Liver (tissue), 9 donors: Measurements from ENCODE around the gene INTS2. TPM values are rescaled to one million over a fixed set of nuclear protein-coding genes. Genes with fewer than 3 reads are reported as not detected.

ENCODE experiments used
- DNase-seq: peaks from one replicate; pipeline ENCODE4 v3.0.0-alpha.2; 2017; ENCODE audit warnings: low spot score
- H3K27ac ChIP-seq, 2 donors: one replicate each; pipeline ENCODE4 v1.7.0; 2013; ENCODE audit warnings: inconsistent platforms in 2 of 2, low read length in 2 of 2, control low read depth in 1 of 2, low read depth in 1 of 2, mild to moderate bottlenecking in 1 of 2
- H3K27me3 ChIP-seq, 4 donors: one replicate each; pipeline versions ENCODE4 v1.6.1 to v1.7.0; 2013; ENCODE audit warnings: low read length in 3 of 4, inconsistent platforms in 1 of 4, mild to moderate bottlenecking in 1 of 4, moderate library complexity in 1 of 4; ENCODE audit not compliant: control insufficient read depth in 4 of 4, insufficient read depth in 4 of 4
- H3K36me3 ChIP-seq, 4 donors: one replicate each; pipeline versions ENCODE4 v1.6.1 to v1.7.0; 2013; ENCODE audit warnings: low read length in 3 of 4, mild to moderate bottlenecking in 3 of 4, low read depth in 1 of 4, moderate library complexity in 1 of 4; ENCODE audit not compliant: control insufficient read depth in 4 of 4, insufficient read depth in 3 of 4
- H3K4me1 ChIP-seq, 4 donors: one replicate each; pipeline versions ENCODE4 v1.6.1 to v1.7.0; 2013; ENCODE audit warnings: low read length in 3 of 4, mild to moderate bottlenecking in 3 of 4, moderate library complexity in 1 of 4; ENCODE audit not compliant: control insufficient read depth in 4 of 4, insufficient read depth in 4 of 4
- H3K4me3 ChIP-seq, 3 donors: one replicate each; pipeline versions ENCODE4 v1.6.1 to v1.7.0; 2013; ENCODE audit warnings: low read length in 3 of 3, control low read depth in 1 of 3, low read depth in 1 of 3, mild to moderate bottlenecking in 1 of 3
- H3K9ac ChIP-seq, 2 donors: one replicate each; pipeline ENCODE4 v1.7.0; 2013; ENCODE audit warnings: low read length in 2 of 2, mild to moderate bottlenecking in 2 of 2, moderate library complexity in 2 of 2, control low read depth in 1 of 2, low read depth in 1 of 2
- H3K9me3 ChIP-seq, 4 donors: one replicate each; pipeline versions ENCODE4 v1.6.1 to v1.7.0; 2013; ENCODE audit warnings: low read length in 3 of 4; ENCODE audit not compliant: control insufficient read depth in 4 of 4
- EGR1 ChIP-seq, 2 donors: IDR thresholded peaks; 2 replicates each; pipeline ENCODE4 v1.6.1; 2016 to 2018; ENCODE audit warnings: antibody characterized with exemption in 2 of 2, low read depth in 2 of 2
- FOXA1 ChIP-seq: IDR thresholded peaks from 2 replicates; pipeline ENCODE4 v1.6.1; 2016; ENCODE audit warnings: antibody characterized with exemption
- FOXA2 ChIP-seq: IDR thresholded peaks from 2 replicates; pipeline ENCODE4 v1.6.1; 2016; ENCODE audit warnings: antibody characterized with exemption
- GABPA ChIP-seq, 2 donors: IDR thresholded peaks in 1 of 2; conservative IDR thresholded peaks in 1 of 2; 2 replicates each; pipeline ENCODE4 v1.6.1; 2016; ENCODE audit warnings: antibody characterized with exemption in 2 of 2, mild to moderate bottlenecking in 1 of 2, moderate library complexity in 1 of 2
- HNF4A ChIP-seq, 2 donors: conservative IDR thresholded peaks; 2 replicates each; pipeline ENCODE4 v1.6.1; 2016; ENCODE audit warnings: antibody characterized with exemption in 2 of 2, mild to moderate bottlenecking in 2 of 2
- HNF4G ChIP-seq: IDR thresholded peaks from 2 replicates; pipeline ENCODE4 v1.6.1; 2016; ENCODE audit warnings: antibody characterized with exemption
- JUND ChIP-seq, 2 donors: IDR thresholded peaks; 2 replicates each; pipeline ENCODE4 v1.6.1; 2016; ENCODE audit warnings: antibody characterized with exemption in 2 of 2
- NR2F2 ChIP-seq: IDR thresholded peaks from 2 replicates; pipeline ENCODE4 v1.6.1; 2016; ENCODE audit warnings: antibody characterized with exemption
- RAD21 ChIP-seq, 2 donors: IDR thresholded peaks; 2 replicates each; pipeline ENCODE4 v1.6.1; 2016; ENCODE audit warnings: antibody characterized with exemption in 2 of 2, mild to moderate bottlenecking in 2 of 2
- RXRA ChIP-seq, 2 donors: IDR thresholded peaks; 2 replicates each; pipeline ENCODE4 v1.6.1; 2017 to 2018; ENCODE audit warnings: antibody characterized with exemption in 2 of 2, mild to moderate bottlenecking in 1 of 2
- SP1 ChIP-seq: IDR thresholded peaks from 2 replicates; pipeline ENCODE4 v1.6.1; 2018; ENCODE audit warnings: antibody characterized with exemption, mild to moderate bottlenecking
- TAF1 ChIP-seq: conservative IDR thresholded peaks from 2 replicates; pipeline ENCODE4 v1.6.1; 2016; ENCODE audit warnings: antibody characterized with exemption, mild to moderate bottlenecking
- YY1 ChIP-seq: IDR thresholded peaks from 2 replicates; pipeline ENCODE4 v1.6.1; 2016; ENCODE audit warnings: antibody characterized with exemption, mild to moderate bottlenecking
- WGBS: extraction: QIAGEN DNeasy Blood & Tissue Kit; methylation state at CpG from one replicate; pipeline ENCODE4 v1.1.7; 2013; 5-methylcytosine and 5-hydroxymethylcytosine counted together
- polyA plus RNA-seq, 2 donors: library from polyadenylated mRNA; stranded (reverse) in 1 of 2; unstranded in 1 of 2; fragments of 200-250 nt in 1 of 2; fragments of >200 nt in 1 of 2; fragmentation: Nextera tagmentation in 1 of 2; extraction: Ambion mirVana in 1 of 2; gene quantifications; one replicate each; pipeline versions ENCODE4 v1.2.1 to v1.2.3, GENCODE V29; 2013 to 2015
- total RNA-seq, 2 donors: library from RNA; depleted of rRNA; stranded (reverse); fragments of >200 nt; gene quantifications; one replicate each; pipeline ENCODE4 v1.2.3, GENCODE V29; 2014
- TF ChIP-seq, protein P1 (sequence below): IDR thresholded peaks from 2 replicates; pipeline ENCODE4 v1.6.1; 2016; ENCODE audit warnings: antibody characterized with exemption
- TF ChIP-seq, protein P2 (sequence below): fragments of 150-350 bp; IDR thresholded peaks from 2 replicates; pipeline ENCODE4 v1.5.1; 2017; ENCODE audit warnings: improper control_type of control experiment, low read depth, low read length; ENCODE audit not compliant: missing input control
- TF ChIP-seq, protein P3 (sequence below): IDR thresholded peaks from 2 replicates; pipeline ENCODE4 v1.6.1; 2016; ENCODE audit warnings: antibody characterized with exemption, mild to moderate bottlenecking
- TF ChIP-seq, protein P4 (sequence below): IDR thresholded peaks from 2 replicates; pipeline ENCODE4 v1.6.1; 2016; ENCODE audit warnings: antibody characterized with exemption
- TF ChIP-seq, protein P5 (sequence below): IDR thresholded peaks from 2 replicates; pipeline ENCODE4 v1.6.1; 2016; ENCODE audit warnings: antibody characterized with exemption
- donor health status: healthy.
- donor health status: healthy.
- donor health status: healthy.
- donor health status: healthy.
- donor health status: healthy.

The INTS2 gene
- total and polyA plus RNA-seq, 4 donors: 1.1 to 9.9 (median 5.7) TPM

DNA sequence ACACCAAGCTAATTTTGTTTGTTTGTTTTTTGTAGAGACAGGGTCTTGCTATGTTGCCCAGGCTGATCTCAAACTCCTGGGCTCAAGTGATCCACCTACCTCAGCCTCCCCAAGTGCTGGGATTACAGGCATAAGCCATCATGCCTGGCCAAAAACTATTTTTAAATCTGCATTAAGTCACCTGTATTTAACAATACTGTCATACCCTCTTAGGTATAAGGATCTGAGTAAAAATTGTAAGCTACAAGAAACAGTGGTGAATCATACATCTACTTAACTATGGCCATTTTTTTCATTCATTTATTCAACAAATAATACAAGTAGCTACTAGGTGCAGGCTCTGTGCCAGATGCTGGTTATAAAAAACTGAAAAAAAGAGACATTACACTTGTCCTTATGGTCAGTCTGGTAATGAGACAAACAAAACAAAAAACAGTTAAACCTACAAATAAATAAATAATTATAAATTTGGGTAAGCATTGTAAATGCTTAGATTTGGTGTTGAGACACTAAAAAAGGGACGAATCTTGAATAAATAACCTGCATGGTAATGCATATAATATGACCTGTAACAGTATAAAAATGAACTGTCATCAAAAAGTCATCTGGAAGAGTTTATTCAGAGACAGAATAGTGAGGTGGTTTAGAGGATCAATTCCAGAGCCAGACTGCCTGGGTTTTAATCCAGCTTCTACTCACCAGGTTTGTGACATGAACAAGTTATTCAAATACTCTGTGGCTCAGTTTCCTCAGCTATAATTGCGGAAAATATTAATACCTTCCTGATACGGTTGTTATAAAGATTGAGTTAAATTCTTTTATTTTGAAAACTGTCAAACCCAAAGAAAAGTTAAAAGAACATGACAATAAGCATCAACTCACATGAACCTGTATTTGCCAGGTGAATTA is 91.3 kb downstream of the INTS2 start:
- DNase-seq: no peak
- H3K9ac ChIP-seq: no peak overlapping the region
- no peaks in the 10 kb centered on the region for H3K9me3 ChIP-seq
- no peaks in the 10 kb centered on the region for H3K4me1 ChIP-seq
- no peak overlapping the region for H3K27ac ChIP-seq
- no peak overlapping the region for H3K4me3 ChIP-seq
- TF ChIP-seq GABPA (IDR thresholded peaks at IDR 0.05 in 1 of 2, conservative IDR thresholded peaks at IDR 0.05 in 1 of 2): no peak
- WGBS: 94% methylated on average over 3 of the region's 3 CpGs
- H3K27me3 ChIP-seq: no peaks in the 10 kb centered on the region
- H3K36me3 ChIP-seq: no peaks in the 10 kb centered on the region

DNA sequence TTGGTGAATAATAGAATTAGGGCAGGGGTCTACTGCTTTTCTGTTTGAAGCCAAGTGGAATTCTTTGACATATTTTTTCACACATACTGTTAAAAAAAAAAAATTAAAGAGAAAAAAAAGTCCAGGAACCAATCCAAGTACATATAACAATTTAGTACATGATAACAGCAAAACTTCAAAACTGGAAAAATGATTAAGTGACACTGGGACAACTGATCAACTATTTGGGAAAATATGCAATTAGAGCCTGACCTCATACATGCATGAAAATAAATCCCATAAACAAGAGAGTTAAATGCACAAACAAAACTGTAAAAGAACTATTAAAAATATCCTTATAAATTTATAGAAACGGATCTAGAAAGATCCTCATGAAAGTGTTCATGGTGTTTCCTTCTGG is 92.2 kb downstream of the INTS2 start:
- TF ChIP-seq, protein P1, sequence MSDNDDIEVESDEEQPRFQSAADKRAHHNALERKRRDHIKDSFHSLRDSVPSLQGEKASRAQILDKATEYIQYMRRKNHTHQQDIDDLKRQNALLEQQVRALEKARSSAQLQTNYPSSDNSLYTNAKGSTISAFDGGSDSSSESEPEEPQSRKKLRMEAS: no peak
- TF ChIP-seq NR2F2 (no peak), RAD21 (IDR thresholded peaks at IDR 0.05) (no peak), HNF4G (no peak), YY1 (no peak), TAF1 (no peak), FOXA2 (no peak), EGR1 (IDR thresholded peaks at IDR 0.05; ENCODE audit: low read depth in 2 of 2) (no peak), FOXA1 (no peak)
- TF ChIP-seq, protein P2, sequence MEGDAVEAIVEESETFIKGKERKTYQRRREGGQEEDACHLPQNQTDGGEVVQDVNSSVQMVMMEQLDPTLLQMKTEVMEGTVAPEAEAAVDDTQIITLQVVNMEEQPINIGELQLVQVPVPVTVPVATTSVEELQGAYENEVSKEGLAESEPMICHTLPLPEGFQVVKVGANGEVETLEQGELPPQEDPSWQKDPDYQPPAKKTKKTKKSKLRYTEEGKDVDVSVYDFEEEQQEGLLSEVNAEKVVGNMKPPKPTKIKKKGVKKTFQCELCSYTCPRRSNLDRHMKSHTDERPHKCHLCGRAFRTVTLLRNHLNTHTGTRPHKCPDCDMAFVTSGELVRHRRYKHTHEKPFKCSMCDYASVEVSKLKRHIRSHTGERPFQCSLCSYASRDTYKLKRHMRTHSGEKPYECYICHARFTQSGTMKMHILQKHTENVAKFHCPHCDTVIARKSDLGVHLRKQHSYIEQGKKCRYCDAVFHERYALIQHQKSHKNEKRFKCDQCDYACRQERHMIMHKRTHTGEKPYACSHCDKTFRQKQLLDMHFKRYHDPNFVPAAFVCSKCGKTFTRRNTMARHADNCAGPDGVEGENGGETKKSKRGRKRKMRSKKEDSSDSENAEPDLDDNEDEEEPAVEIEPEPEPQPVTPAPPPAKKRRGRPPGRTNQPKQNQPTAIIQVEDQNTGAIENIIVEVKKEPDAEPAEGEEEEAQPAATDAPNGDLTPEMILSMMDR: no peak
- TF ChIP-seq, protein P3, sequence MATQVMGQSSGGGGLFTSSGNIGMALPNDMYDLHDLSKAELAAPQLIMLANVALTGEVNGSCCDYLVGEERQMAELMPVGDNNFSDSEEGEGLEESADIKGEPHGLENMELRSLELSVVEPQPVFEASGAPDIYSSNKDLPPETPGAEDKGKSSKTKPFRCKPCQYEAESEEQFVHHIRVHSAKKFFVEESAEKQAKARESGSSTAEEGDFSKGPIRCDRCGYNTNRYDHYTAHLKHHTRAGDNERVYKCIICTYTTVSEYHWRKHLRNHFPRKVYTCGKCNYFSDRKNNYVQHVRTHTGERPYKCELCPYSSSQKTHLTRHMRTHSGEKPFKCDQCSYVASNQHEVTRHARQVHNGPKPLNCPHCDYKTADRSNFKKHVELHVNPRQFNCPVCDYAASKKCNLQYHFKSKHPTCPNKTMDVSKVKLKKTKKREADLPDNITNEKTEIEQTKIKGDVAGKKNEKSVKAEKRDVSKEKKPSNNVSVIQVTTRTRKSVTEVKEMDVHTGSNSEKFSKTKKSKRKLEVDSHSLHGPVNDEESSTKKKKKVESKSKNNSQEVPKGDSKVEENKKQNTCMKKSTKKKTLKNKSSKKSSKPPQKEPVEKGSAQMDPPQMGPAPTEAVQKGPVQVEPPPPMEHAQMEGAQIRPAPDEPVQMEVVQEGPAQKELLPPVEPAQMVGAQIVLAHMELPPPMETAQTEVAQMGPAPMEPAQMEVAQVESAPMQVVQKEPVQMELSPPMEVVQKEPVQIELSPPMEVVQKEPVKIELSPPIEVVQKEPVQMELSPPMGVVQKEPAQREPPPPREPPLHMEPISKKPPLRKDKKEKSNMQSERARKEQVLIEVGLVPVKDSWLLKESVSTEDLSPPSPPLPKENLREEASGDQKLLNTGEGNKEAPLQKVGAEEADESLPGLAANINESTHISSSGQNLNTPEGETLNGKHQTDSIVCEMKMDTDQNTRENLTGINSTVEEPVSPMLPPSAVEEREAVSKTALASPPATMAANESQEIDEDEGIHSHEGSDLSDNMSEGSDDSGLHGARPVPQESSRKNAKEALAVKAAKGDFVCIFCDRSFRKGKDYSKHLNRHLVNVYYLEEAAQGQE: no peak
- Histone ChIP-seq H3K9ac (no peak overlapping the region), H3K4me1 (no peaks in the 10 kb centered on the region), H3K27me3 (no peaks in the 10 kb centered on the region), H3K4me3 (no peak overlapping the region), H3K27ac (no peak overlapping the region), H3K36me3 (no peaks in the 10 kb centered on the region), H3K9me3 (no peaks in the 10 kb centered on the region)
- WGBS: 93% methylated on average over 1 of the region's 1 CpG
- no peak for DNase-seq

DNA sequence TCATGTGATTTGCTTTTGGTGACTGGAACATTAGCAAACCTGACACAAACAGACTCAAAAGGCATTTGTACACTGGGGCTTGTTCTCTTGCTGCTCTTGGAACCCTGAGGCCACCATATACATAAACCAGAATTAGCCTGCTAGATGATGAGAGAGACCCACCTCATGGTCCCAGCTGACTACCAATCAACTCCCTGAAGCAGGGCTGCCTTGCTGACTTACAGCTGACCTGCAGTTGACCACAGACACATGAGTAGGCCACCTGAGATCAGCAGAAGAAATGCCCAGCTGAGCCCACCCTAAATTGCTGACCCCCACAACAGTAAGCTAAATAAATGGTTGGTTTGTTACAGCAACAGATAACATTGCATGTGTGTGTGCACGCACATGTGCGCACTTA is 93.2 kb downstream of the INTS2 start:
- 99% methylated on average over 2 of the region's 2 CpGs for WGBS
- H3K36me3 ChIP-seq: no peaks in the 10 kb centered on the region
- no peaks in the 10 kb centered on the region for H3K27me3 ChIP-seq
- no peak for DNase-seq
- no peak overlapping the region for H3K9ac ChIP-seq
- H3K9me3 ChIP-seq: no peaks in the 10 kb centered on the region
- H3K4me3 ChIP-seq: no peak overlapping the region
- no peak overlapping the region for H3K27ac ChIP-seq
- no peaks in the 10 kb centered on the region for H3K4me1 ChIP-seq
- TF ChIP-seq NR2F2: no peak
- TF ChIP-seq, protein P4, sequence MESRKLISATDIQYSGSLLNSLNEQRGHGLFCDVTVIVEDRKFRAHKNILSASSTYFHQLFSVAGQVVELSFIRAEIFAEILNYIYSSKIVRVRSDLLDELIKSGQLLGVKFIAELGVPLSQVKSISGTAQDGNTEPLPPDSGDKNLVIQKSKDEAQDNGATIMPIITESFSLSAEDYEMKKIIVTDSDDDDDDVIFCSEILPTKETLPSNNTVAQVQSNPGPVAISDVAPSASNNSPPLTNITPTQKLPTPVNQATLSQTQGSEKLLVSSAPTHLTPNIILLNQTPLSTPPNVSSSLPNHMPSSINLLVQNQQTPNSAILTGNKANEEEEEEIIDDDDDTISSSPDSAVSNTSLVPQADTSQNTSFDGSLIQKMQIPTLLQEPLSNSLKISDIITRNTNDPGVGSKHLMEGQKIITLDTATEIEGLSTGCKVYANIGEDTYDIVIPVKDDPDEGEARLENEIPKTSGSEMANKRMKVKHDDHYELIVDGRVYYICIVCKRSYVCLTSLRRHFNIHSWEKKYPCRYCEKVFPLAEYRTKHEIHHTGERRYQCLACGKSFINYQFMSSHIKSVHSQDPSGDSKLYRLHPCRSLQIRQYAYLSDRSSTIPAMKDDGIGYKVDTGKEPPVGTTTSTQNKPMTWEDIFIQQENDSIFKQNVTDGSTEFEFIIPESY: no peak
- no peak for TF ChIP-seq HNF4G
- TF ChIP-seq HNF4A (conservative IDR thresholded peaks at IDR 0.05): no peak
- no peak for TF ChIP-seq GABPA (IDR thresholded peaks at IDR 0.05 in 1 of 2, conservative IDR thresholded peaks at IDR 0.05 in 1 of 2)
- TF ChIP-seq TAF1: no peak
- TF ChIP-seq RAD21 (IDR thresholded peaks at IDR 0.05): no peak
- no peak for TF ChIP-seq JUND (IDR thresholded peaks at IDR 0.05)
- no peak for TF ChIP-seq FOXA1
- TF ChIP-seq, protein P5, sequence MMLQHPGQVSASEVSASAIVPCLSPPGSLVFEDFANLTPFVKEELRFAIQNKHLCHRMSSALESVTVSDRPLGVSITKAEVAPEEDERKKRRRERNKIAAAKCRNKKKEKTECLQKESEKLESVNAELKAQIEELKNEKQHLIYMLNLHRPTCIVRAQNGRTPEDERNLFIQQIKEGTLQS: no peak
- TF ChIP-seq FOXA2: no peak
- TF ChIP-seq SP1: no peak
- TF ChIP-seq RXRA (IDR thresholded peaks at IDR 0.05): no peak
- TF ChIP-seq YY1: no peak
